Natural killer cell treated with Interleukin-12 subunit alpha and Interleukin-12 subunit beta and Interleukin-15 and Interleukin-18, amount 100 ng/mL, for 72 hours (primary cell): ENCODE results near the gene MBNL1. TPM values are rescaled to one million over a fixed set of nuclear protein-coding genes. Genes with fewer than 3 reads are reported as not detected.

ENCODE experiments used
- ATAC-seq, 2 donors: fragments of 150-1000 bp; cut with Tn5 transposase in 1 of 2; sonication (Bioruptor Pico), chemical (Tn5 transposase) in 1 of 2; 2 replicates each; pipeline ENCODE4 v1.10.0; 2021
- DNase-seq: peaks from one replicate; pipeline ENCODE4 v3.0.0; 2022; ENCODE audit warnings: low spot score
- H3K27ac Mint-ChIP-seq, 2 donors: 1 replicate in 1 of 2; 2 replicates in 1 of 2; pipeline ENCODE4 v1.8.0; 2022; ENCODE audit warnings: mixed read lengths in 2 of 2, mild to moderate bottlenecking in 1 of 2, moderate library complexity in 1 of 2
- H3K27me3 Mint-ChIP-seq, 2 donors: 1 replicate in 1 of 2; 2 replicates in 1 of 2; pipeline ENCODE4 v1.8.0; 2022; ENCODE audit warnings: mixed read lengths in 2 of 2
- H3K36me3 Mint-ChIP-seq: one replicate; pipeline ENCODE4 v1.8.0; 2022; ENCODE audit warnings: mixed read lengths
- H3K4me1 Mint-ChIP-seq, 2 donors: 1 replicate in 1 of 2; 2 replicates in 1 of 2; pipeline ENCODE4 v1.8.0; 2022; ENCODE audit warnings: low read depth in 2 of 2, mixed read lengths in 2 of 2, mild to moderate bottlenecking in 1 of 2
- H3K4me3 Mint-ChIP-seq: one replicate; pipeline ENCODE4 v1.8.0; 2022; ENCODE audit warnings: mixed read lengths
- H3K9me3 Mint-ChIP-seq: 2 replicates; pipeline ENCODE4 v1.8.0; 2022; ENCODE audit warnings: mixed read lengths
- total RNA-seq, 2 donors: library from RNA; stranded (reverse); gene quantifications; one replicate each; pipeline ENCODE4 v1.2.3, GENCODE V29; 2022

MBNL1 gene
- total RNA-seq, 2 donors from 2014 or later = 353 to 509 TPM

GRCh38 chr3:152454076-152454875 lies 185.5 kb downstream of the MBNL1 start:
- DNase-seq = no peak
- Mint-ChIP-seq H3K4me1 (peaks cover 36 to 43% of the 10 kb centered on the region in 2 donors), H3K4me3 (no peak overlapping the region), H3K27me3 (no peaks in the 10 kb centered on the region), H3K9me3 (no peaks in the 10 kb centered on the region), H3K36me3 (peaks cover 20% of the 10 kb centered on the region), H3K27ac (no peak overlapping the region)
- no peak for ATAC-seq

GRCh38 chr3:152455989-152456388 lies 187.3 kb downstream of the MBNL1 start:
- no peak for ATAC-seq
- Mint-ChIP-seq H3K9me3 (no peaks in the 10 kb centered on the region), H3K4me3 (no peak overlapping the region), H3K27me3 (no peaks in the 10 kb centered on the region), H3K4me1 (peaks cover 38 to 41% of the 10 kb centered on the region in 2 donors), H3K36me3 (peaks cover 18% of the 10 kb centered on the region), H3K27ac (no peak overlapping the region)
- no peak for DNase-seq

GRCh38 chr3:152457500-152458375 lies 189.0 kb downstream of the MBNL1 start:
- Mint-ChIP-seq H3K9me3 (no peaks in the 10 kb centered on the region), H3K4me3 (no peak overlapping the region), H3K27me3 (no peaks in the 10 kb centered on the region), H3K4me1 (peaks cover 27 to 28% of the 10 kb centered on the region in 2 donors), H3K27ac (peak overlapping the region; percentile 22 to 67), H3K36me3 (peaks cover 12% of the 10 kb centered on the region)
- DNase-seq (no peak), ATAC-seq (peak in 1 of 2 donors; percentile 50)

GRCh38 chr3:152458376-152459117 lies 189.8 kb downstream of the MBNL1 start:
- no peak overlapping the region for H3K4me3 Mint-ChIP-seq
- H3K36me3 Mint-ChIP-seq = peaks cover 12% of the 10 kb centered on the region
- H3K27me3 Mint-ChIP-seq = no peaks in the 10 kb centered on the region
- H3K27ac Mint-ChIP-seq = peak overlapping the region; percentile 22 to 67
- ATAC-seq = no peak
- H3K9me3 Mint-ChIP-seq = no peaks in the 10 kb centered on the region
- DNase-seq = no peak
- H3K4me1 Mint-ChIP-seq = peaks cover 26 to 28% of the 10 kb centered on the region in 2 donors

GRCh38 chr3:152459118-152459515 lies 190.4 kb downstream of the MBNL1 start:
- H3K36me3 Mint-ChIP-seq = peaks cover 12% of the 10 kb centered on the region
- no peak for DNase-seq
- no peak overlapping the region for H3K4me3 Mint-ChIP-seq
- H3K27me3 Mint-ChIP-seq = no peaks in the 10 kb centered on the region
- no peak for ATAC-seq
- H3K9me3 Mint-ChIP-seq = no peaks in the 10 kb centered on the region
- H3K4me1 Mint-ChIP-seq = peaks cover 26 to 28% of the 10 kb centered on the region in 2 donors
- H3K27ac Mint-ChIP-seq = peak overlapping the region in 1 of 2 donors; percentile 67

GRCh38 chr3:152459572-152459971 lies 190.8 kb downstream of the MBNL1 start:
- no peak overlapping the region for H3K27ac Mint-ChIP-seq

GRCh38 chr3:152460936-152461335 lies 192.2 kb downstream of the MBNL1 start:
- Mint-ChIP-seq H3K9me3 (no peaks in the 10 kb centered on the region), H3K27ac (peak overlapping the region; percentile 68 to 79), H3K36me3 (peaks cover 5% of the 10 kb centered on the region), H3K4me3 (no peak overlapping the region), H3K4me1 (peaks cover 20 to 27% of the 10 kb centered on the region in 2 donors), H3K27me3 (no peaks in the 10 kb centered on the region)
- no peak for ATAC-seq
- no peak for DNase-seq

More at GRCh38 chr3:152459572-152459971, 190.8 kb downstream of the MBNL1 start:
- Mint-ChIP-seq H3K9me3 (no peaks in the 10 kb centered on the region), H3K4me3 (no peak overlapping the region), H3K4me1 (peaks cover 26% of the 10 kb centered on the region in 2 donors), H3K36me3 (peaks cover 12% of the 10 kb centered on the region), H3K27me3 (no peaks in the 10 kb centered on the region)
- ATAC-seq (no peak), DNase-seq (no peak)

- ATAC-seq = no peak
- H3K27me3 Mint-ChIP-seq = no peaks in the 10 kb centered on the region
- H3K36me3 Mint-ChIP-seq = no peaks in the 10 kb centered on the region
These were observed 192.7 kb downstream of the MBNL1 start for GRCh38 chr3:152461460-152461859.

GRCh38 chr3:152466784-152467183 lies 198.1 kb downstream of the MBNL1 start:
- Mint-ChIP-seq H3K36me3 (no peaks in the 10 kb centered on the region), H3K4me1 (peaks cover 4 to 8% of the 10 kb centered on the region in 2 donors), H3K4me3 (no peak overlapping the region), H3K27ac (peak overlapping the region; percentile 57 to 79), H3K9me3 (no peaks in the 10 kb centered on the region), H3K27me3 (no peaks in the 10 kb centered on the region)
- no peak for DNase-seq
- ATAC-seq = peak; percentile 38 to 52

More at GRCh38 chr3:152461460-152461859, 192.7 kb downstream of the MBNL1 start:
- H3K27ac Mint-ChIP-seq = peak overlapping the region; percentile 68 to 79
- DNase-seq = no peak
- H3K9me3 Mint-ChIP-seq = no peaks in the 10 kb centered on the region
- no peak overlapping the region for H3K4me3 Mint-ChIP-seq
- peaks cover 17 to 26% of the 10 kb centered on the region in 2 donors for H3K4me1 Mint-ChIP-seq

GRCh38 chr3:152469248-152470025 lies 200.7 kb downstream of the MBNL1 start:
- no peak overlapping the region for H3K27ac Mint-ChIP-seq
- H3K9me3 Mint-ChIP-seq = no peaks in the 10 kb centered on the region
- peaks cover 14 to 18% of the 10 kb centered on the region in 2 donors for H3K4me1 Mint-ChIP-seq
- H3K36me3 Mint-ChIP-seq = no peaks in the 10 kb centered on the region
- H3K27me3 Mint-ChIP-seq = no peaks in the 10 kb centered on the region
- no peak for DNase-seq
- H3K4me3 Mint-ChIP-seq = no peak overlapping the region
- ATAC-seq = no peak

GRCh38 chr3:152470095-152470494 lies 201.4 kb downstream of the MBNL1 start:
- peak overlapping the region in 1 of 2 donors; percentile 17 for H3K27ac Mint-ChIP-seq
- H3K4me3 Mint-ChIP-seq = no peak overlapping the region
- no peak for ATAC-seq
- no peaks in the 10 kb centered on the region for H3K27me3 Mint-ChIP-seq
- H3K36me3 Mint-ChIP-seq = no peaks in the 10 kb centered on the region
- H3K4me1 Mint-ChIP-seq = peaks cover 14 to 18% of the 10 kb centered on the region in 2 donors
- H3K9me3 Mint-ChIP-seq = no peaks in the 10 kb centered on the region
- no peak for DNase-seq

GRCh38 chr3:152470893-152471292 lies 202.2 kb downstream of the MBNL1 start:
- Mint-ChIP-seq H3K4me3 (peak overlapping the region; percentile 18), H3K9me3 (no peaks in the 10 kb centered on the region), H3K36me3 (no peaks in the 10 kb centered on the region), H3K27me3 (no peaks in the 10 kb centered on the region), H3K4me1 (peaks cover 14 to 15% of the 10 kb centered on the region in 2 donors), H3K27ac (peak overlapping the region in 1 of 2 donors; percentile 17)
- no peak for ATAC-seq
- DNase-seq = no peak
